NK-92 treated with Interleukin-12 subunit alpha and Interleukin-12 subunit beta, amount 100 ng/mL, for 24 hours (cell line): Measurements from ENCODE around the gene AGER.
"Not testable (repeated sequence)": the region's sequence is repeated elsewhere in the genome, so short reads cannot be mapped to it uniquely, and the experiment has no call there.

Source experiments
- DNase-seq: peaks from one replicate; lab custom pipeline; 2025; lab: John Stamatoyannopoulos, UW

The AGER gene

DNA sequence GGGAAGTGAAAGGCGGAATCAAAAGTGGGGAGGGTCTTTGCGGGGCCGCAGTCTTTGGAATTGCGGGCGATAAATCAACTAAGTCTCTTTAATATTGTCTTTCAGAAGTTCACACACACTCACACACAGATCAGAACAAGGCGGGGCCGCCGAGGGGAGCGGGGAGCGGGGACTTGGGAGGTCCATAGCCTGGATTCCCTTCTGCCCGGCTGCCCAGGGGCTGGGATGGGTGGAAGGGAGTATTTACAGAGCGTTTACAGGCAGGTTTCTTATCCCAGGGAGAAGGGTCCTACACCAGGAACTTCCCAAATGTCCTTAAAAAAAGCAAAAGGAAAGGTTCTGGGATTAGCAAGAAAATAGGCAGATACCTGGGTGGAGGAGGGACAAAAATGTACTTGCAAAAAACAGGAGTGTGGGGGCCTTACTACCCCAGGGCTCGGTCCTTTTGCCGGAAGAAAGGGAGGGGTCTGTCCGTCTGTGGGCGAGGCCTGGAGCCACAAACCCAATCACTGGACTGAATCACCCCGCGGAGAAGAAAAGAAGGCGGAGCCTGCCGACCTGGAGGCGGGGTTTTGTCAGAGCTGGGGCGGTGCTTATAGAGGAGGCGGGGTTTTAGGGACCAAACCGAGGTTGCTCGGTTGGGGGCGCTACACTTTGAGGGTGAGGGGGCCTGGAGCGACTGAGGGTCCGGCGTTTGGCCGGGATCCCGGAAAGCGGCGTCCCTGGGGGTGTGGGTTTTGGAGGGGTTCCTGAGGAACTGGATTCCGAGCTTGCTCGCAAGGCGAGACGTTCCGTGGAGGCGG lies 35.6 kb downstream of the AGER start:
- no peak for DNase-seq

DNA sequence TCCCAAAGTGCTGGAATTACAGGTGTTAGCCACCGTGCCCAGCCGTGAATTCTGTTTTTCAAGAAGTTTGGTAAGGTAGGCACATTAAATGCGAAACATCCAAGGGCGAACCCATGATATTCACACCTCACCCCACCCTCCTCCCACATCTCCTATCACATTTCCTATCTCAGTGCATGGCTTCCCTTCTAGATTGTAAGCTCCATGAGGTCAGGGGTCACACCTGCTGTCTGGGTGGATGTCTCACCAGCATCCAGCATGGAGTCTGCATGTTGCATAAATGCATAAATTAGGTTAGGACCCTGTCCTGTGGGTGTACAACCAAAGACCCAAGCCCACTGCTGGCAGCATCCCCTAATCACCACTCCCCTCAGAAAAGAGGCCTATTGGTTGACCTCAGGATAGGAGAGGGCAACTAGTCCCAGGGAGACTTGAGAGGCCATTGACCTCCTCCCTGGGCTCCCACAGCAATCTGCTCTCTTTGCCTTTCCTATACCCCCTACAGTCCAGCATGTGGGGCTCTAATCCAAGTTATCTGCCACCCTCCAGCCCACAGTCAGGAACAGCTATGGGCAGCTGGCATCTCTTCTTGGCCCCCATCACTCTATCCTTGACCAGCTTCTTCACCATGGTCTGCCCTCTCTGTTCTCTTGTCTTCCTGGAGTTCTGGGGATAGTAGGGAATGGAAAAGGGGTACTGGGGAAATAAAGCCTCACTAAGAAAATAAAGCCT lies 36.5 kb downstream of the AGER start:
- DNase-seq = no peak

DNA sequence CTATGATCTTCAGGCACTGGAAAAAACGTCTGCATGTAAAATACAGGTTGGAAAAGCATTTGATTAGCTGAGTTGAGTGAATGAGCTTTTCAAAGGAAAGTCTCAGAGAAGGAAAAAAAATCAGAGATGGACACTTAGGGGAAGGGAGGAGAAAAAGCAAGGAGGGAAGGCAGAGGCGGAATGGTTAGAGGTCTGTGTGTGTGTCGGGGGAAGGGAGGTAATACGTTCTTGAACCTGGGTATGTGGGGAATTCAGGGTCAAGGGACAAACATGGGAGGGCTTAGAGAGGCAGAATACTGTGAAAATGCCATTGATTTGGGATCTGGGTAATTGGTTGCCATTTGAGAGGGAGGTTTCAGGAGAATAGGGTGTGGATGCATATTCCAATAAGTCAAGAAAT lies 37.4 kb downstream of the AGER start:
- no peak for DNase-seq

DNA sequence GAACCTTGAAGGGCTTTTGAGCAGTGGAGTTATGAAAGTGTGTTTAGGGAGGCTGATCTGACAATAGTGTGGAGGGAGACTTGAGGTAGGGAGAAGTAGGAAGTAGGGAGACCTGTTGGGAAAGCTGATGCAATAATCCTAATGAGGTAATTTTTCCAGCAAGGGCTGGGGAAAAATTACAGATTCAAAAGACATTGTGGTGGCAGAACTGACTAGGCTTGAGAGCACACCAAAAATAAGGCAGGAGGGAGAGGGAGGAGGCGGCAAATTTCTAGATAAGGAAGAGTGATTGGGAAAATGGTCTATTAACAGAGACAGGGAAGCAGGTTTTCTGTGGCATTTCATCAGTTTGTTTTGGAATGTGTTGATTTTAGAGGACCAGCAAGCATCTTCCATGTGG lies 37.8 kb downstream of the AGER start:
- no peak for DNase-seq

DNA sequence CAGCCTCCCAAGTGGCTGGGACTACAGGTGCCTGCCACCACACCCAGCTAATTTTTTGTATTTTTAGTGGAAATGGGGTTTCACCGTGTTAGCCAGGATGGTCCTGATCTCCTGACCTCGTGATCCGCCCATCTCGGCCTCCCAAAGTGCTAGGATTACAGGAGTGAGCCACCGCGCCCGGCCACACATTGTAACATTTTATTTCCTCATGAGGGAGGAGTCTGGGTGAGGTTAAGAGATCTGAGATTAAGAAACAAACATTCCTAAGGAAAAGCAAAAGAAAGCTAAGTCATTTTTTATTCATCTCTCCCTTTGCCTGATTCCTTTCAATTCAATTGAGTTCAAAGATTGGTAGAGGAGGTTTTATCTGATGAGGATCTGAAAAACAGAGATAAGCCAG lies 39.8 kb downstream of the AGER start:
- not testable (repeated sequence) for DNase-seq

DNA sequence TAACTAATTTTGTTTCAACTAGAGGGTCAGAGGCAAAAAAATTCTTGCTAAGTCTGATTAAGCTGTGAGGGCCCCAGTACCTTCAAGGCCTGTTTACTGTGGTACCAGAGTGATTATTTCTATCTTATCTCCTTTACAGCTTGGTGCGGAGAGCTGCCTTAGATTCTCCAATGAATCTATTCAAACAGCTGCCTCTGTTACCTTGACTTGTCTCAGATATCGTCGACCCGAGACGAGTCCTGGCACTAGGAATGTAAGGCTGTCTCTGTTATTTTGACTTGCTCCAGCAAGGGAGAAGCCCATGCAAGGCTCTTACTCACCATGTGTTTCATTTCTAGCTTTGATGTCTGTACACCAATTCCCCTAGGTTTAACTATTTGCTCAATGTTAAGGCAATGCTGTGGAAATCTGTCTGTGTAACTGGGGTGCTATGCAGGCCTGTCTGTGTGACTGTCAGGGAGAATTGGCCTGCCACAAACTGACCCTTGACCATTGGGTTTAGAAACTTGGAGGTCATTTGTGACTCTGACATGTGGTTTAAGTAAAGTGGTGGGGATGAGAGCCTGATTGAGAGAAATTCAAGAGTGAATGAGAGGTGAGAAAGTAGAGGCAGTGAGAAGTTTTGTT lies 43.5 kb downstream of the AGER start:
- no peak for DNase-seq

DNA sequence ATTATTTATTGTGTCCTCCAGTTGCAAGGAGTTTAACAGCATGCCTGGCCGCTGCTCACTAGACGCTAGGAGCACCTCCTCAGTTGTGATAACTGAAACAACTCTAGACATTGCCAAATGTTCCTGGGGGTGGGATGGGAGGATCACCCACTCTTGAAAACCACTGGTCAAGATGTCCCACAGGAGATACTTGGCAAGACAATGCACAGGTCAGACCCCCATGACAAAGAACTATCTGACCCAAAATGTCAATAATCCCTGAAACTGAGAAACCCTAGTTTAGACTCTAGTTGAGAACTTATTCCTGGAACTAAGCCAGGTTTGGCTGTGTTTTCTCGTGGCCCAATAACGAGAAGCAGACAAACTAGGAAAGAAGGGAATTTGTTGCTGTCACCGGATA lies 44.5 kb downstream of the AGER start:
- DNase-seq = no peak

DNA sequence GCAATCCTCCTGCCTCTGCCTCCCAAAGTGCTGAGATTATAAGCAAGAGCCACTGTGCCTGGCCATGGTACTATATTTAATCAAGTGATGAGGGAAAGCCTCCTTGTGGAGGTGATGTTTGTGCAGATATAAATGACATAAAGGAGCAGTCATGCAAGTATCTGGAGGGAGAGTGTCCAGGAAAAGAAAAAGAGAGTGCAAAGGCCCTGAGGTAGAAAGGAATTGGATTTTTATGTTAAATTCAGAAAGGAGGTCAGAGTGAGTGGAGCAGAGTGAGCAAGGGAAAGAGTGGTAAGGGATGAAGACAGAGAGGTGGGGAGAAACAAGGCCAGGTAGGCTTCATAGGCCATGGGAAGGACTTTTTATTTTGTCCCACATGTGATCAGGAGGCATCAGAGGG lies 46.6 kb downstream of the AGER start:
- no peak for DNase-seq

DNA sequence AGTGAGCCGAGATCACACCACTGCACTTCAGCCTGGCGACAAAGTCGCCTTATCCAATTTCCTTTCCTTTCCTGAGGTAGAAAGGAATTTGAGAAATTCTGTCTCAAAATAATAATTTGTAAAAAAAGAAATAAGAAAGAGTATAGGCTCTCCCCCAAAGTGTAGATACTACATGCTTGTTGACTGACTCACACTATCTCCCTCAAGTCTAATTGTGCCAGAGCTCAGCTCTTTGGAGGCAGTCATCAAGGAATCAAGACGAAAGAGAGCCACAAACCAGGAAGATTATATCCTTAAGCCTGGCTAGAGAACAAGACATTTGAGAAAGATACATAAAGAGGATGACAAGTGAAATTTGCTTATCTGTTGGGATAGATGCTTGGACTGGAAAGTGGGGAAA lies 50.3 kb downstream of the AGER start:
- no peak for DNase-seq

DNA sequence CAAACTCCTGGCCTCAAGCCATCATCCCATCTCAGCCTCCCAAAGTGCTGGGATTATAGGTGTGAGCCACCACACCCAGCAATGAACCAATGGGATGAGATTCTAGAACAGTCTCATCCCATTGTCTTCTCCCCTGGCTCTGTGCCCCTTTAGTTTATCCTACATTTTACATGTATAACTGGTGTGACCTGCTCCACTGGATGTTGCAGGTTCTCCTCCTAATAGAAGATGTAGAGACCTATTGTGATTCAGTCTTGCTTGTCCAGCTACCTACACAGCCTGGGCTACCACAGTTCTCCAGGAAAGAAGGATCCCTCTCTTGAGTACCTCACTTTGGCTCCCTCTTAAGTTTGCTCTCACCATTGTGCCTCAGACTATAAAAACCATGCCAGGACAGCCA lies 51.9 kb downstream of the AGER start:
- no peak for DNase-seq

DNA sequence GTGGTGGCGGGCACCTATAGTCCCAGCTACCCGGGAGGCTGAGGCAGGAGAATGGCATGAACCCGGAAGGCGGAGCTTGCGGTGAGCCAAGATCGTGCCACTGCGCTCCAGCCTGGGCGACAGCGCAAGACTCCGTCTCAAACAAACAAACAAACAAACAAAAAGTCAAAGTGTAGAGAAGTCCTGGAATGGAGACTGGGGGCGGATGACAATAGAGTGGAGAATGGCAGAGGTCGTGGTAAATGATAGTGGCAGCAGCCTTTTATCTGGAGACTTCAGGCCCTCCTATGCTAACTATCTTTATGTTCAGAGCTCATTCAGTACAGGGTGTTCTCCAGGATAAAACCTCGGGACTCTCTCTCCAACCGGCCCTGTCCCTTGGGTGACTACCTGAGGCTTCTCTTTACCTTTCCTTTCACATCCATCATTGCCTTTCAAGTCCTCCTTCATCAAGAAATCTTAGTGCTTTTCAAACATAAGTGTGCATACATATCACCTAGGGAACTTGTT lies 52.6 kb downstream of the AGER start:
- no peak for DNase-seq
